A549 (cell line): ENCODE data around the gene MFSD2B. TPM values are rescaled to one million over a fixed set of nuclear protein-coding genes. Genes with fewer than 3 reads are reported as not detected.

ENCODE experiments used
- ATAC-seq, 2 experiments: fragments of 200-7000 bp in 1 of 2; fragments of >200 bp in 1 of 2; cut with Nextera tagmentation in 1 of 2; cut with Tn5 transposase in 1 of 2; 3 replicates each; pipeline versions ENCODE4 v1.8.0 to v1.9.1; 2018 to 2020; ENCODE audit warnings: mild to moderate bottlenecking in 1 of 2, moderate library complexity in 1 of 2
- CTCF ChIA-PET: fragments of 300-600 bp; sonication (Branson Sonifier 250); formaldehyde crosslinking; extraction: SDS; loops from one replicate; lab custom pipeline; 2021; ENCODE audit warnings: antibody characterized with exemption, inconsistent platforms; lab: Yijun Ruan, JAX
- POLR2A ChIA-PET: fragments of 350-600 bp; formaldehyde crosslinking; extraction: SDS; loops from one replicate; lab custom pipeline; 2021; ENCODE audit warnings: antibody characterized with exemption, inconsistent platforms; lab: Yijun Ruan, JAX
- DNase-seq, 2 experiments: peaks; one replicate each; pipeline versions ENCODE4 v3.0.0 to v3.0.0-alpha.2; 2011 to 2016; ENCODE audit warnings: low read depth in 1 of 2, low spot score in 1 of 2
- FAIRE-seq: peaks from 2 replicates; lab custom pipeline; 2011; peaks lifted over from hg19 to GRCh38; lab: Jason Lieb, UNC
- H3K27ac ChIP-seq, 2 experiments: fragments of >200 bp; sonication (Bioruptor Twin); formaldehyde crosslinking; 3 replicates each; pipeline ENCODE4 v1.5.1; 2016 to 2017
- H3K4me1 ChIP-seq: fragments of >200 bp; sonication (Bioruptor Twin); formaldehyde crosslinking; 3 replicates; pipeline ENCODE4 v1.6.1; 2016
- H3K4me2 ChIP-seq: fragments of >200 bp; sonication (Bioruptor Twin); formaldehyde crosslinking; 3 replicates; pipeline ENCODE4 v1.6.1; 2016
- H3K4me3 ChIP-seq: fragments of >200 bp; sonication (Bioruptor Twin); formaldehyde crosslinking; 3 replicates; pipeline ENCODE4 v1.5.1; 2016
- H3K9me3 ChIP-seq: fragments of >200 bp; sonication (Bioruptor Twin); formaldehyde crosslinking; 3 replicates; pipeline ENCODE4 v1.6.1; 2016
- CBX2 ChIP-seq: fragments of 200-600 bp; sonication (generic); IDR thresholded peaks from 2 replicates; pipeline ENCODE4 v1.6.1; 2016; ENCODE audit warnings: low read depth, mild to moderate bottlenecking, borderline replicate concordance
- CBX8 ChIP-seq: fragments of 200-600 bp; sonication (generic); IDR thresholded peaks from 2 replicates; pipeline ENCODE4 v1.6.1; 2016
- CHD2 ChIP-seq: fragments of 150-350 bp; IDR thresholded peaks from 2 replicates; pipeline ENCODE4 v1.6.1; 2014; ENCODE audit warnings: low read length; ENCODE audit not compliant: partially characterized antibody
- EHF ChIP-seq: fragments of 250-450 bp; sonication (Bioruptor Pico); IDR thresholded peaks from 2 replicates; pipeline ENCODE4 v1.5.0; 2020; ENCODE audit warnings: mild to moderate bottlenecking
- FOSB ChIP-seq: fragments of 250-450 bp; sonication (Bioruptor Pico); IDR thresholded peaks from 2 replicates; pipeline ENCODE4 v1.5.0; 2020; ENCODE audit warnings: mild to moderate bottlenecking, moderate library complexity
- FOSL2 ChIP-seq, 2 experiments: fragments of 450-650 bp in 1 of 2; fragments of >200 bp in 1 of 2; sonication (Bioruptor Twin) in 1 of 2; formaldehyde crosslinking; IDR thresholded peaks; 2 replicates each; pipeline versions ENCODE4 v1.5.0 to v1.6.1; 2016 to 2020; ENCODE audit warnings: mild to moderate bottlenecking in 1 of 2, moderate library complexity in 1 of 2
- HEYL ChIP-seq: fragments of 250-450 bp; sonication (Bioruptor Pico); IDR thresholded peaks from 2 replicates; pipeline ENCODE4 v1.8.0; 2021; ENCODE audit warnings: mild to moderate bottlenecking, moderate library complexity
- HOXB13 ChIP-seq: fragments of 250-450 bp; sonication (Bioruptor Pico); IDR thresholded peaks from 2 replicates; pipeline ENCODE4 v1.5.0; 2020; ENCODE audit warnings: low read depth, mild to moderate bottlenecking, moderate library complexity
- JUN ChIP-seq, 2 experiments: fragments of >200 bp; sonication (Bioruptor Twin); formaldehyde crosslinking; IDR thresholded peaks; 2 replicates in 1 of 2; 3 replicates in 1 of 2; pipeline ENCODE4 v1.6.1; 2016 to 2017
- JUNB ChIP-seq: fragments of >200 bp; sonication (Bioruptor Twin); formaldehyde crosslinking; IDR thresholded peaks from 2 replicates; pipeline ENCODE4 v1.6.1; 2016
- KDM5A ChIP-seq: fragments of 200-600 bp; sonication (generic); IDR thresholded peaks from 2 replicates; pipeline ENCODE4 v1.6.1; 2016; ENCODE audit warnings: antibody characterized with exemption, mild to moderate bottlenecking
- MAFK ChIP-seq: fragments of 450-650 bp; IDR thresholded peaks from 2 replicates; pipeline ENCODE4 v1.6.1; 2014; ENCODE audit not compliant: partially characterized antibody
- MYC ChIP-seq: IDR thresholded peaks from 2 replicates; pipeline ENCODE4 v1.6.1; 2012; ENCODE audit warnings: mild to moderate bottlenecking, inconsistent platforms, low read length, improper control_type of control experiment, borderline replicate concordance
- NPAS2 ChIP-seq: fragments of 250-450 bp; sonication (Bioruptor Pico); IDR thresholded peaks from 2 replicates; pipeline ENCODE4 v1.8.0; 2022; ENCODE audit warnings: mild to moderate bottlenecking, moderate library complexity, borderline replicate concordance
- NR3C1 ChIP-seq: fragments of >200 bp; sonication (Bioruptor Twin); formaldehyde crosslinking; IDR thresholded peaks from 3 replicates; pipeline ENCODE4 v1.6.1; 2017
- PHF8 ChIP-seq: fragments of 200-600 bp; sonication (generic); IDR thresholded peaks from 2 replicates; pipeline ENCODE4 v1.6.1; 2016; ENCODE audit warnings: low read depth, mild to moderate bottlenecking, antibody characterized with exemption, moderate library complexity, borderline replicate concordance
- POLR2A ChIP-seq: IDR thresholded peaks from 2 replicates; pipeline ENCODE4 v1.6.1; 2012; ENCODE audit warnings: mild to moderate bottlenecking, low read length
- RAD21 ChIP-seq, 2 experiments: fragments of >200 bp in 1 of 2; sonication (Bioruptor Twin) in 1 of 2; formaldehyde crosslinking in 1 of 2; IDR thresholded peaks in 1 of 2; conservative IDR thresholded peaks in 1 of 2; 2 replicates in 1 of 2; 3 replicates in 1 of 2; pipeline ENCODE4 v1.6.1; 2012 to 2018; ENCODE audit warnings: inconsistent platforms in 1 of 2
- SREBF2 ChIP-seq: fragments of 450-650 bp; IDR thresholded peaks from 2 replicates; pipeline ENCODE4 v1.6.1; 2014; ENCODE audit warnings: mild to moderate bottlenecking, moderate library complexity
- TP53 ChIP-seq: fragments of 250-450 bp; sonication (Bioruptor Pico); IDR thresholded peaks from 2 replicates; pipeline ENCODE4 v1.5.0; 2021; ENCODE audit warnings: mild to moderate bottlenecking, moderate library complexity
- ZC3H11A ChIP-seq: fragments of 450-650 bp; IDR thresholded peaks from 2 replicates; pipeline ENCODE4 v1.6.1; 2014; ENCODE audit warnings: antibody characterized with exemption, mild to moderate bottlenecking
- WGBS: methylation state at CpG from one replicate; pipeline ENCODE4 v1.1.6; 2017; ENCODE audit errors: missing lambda C conversion rate; 5-methylcytosine and 5-hydroxymethylcytosine counted together
- polyA plus RNA-seq, 4 experiments: library from polyadenylated mRNA; depleted of rRNA in 3 of 4; stranded (reverse); fragments of >200 nt; fragmentation: RNase III in 1 of 4; extraction: RNeasy Plus Mini Kit Qiagen cat#74134 plus additional on column Dnase treatment in 1 of 4; gene quantifications; 2 replicates in 3 of 4; 3 replicates in 1 of 4; pipeline ENCODE4 v1.2.3, GENCODE V29; 2011 to 2017
- TF ChIP-seq, protein P1 (sequence below): fragments of 200-600 bp; sonication (generic); IDR thresholded peaks from 2 replicates; pipeline ENCODE4 v1.6.1; 2016; ENCODE audit warnings: antibody characterized with exemption, mild to moderate bottlenecking, moderate library complexity
- TF ChIP-seq, protein P2 (sequence below): IDR thresholded peaks from 2 replicates; pipeline ENCODE4 v1.6.1; 2012; ENCODE audit warnings: low read depth, borderline replicate concordance
- TF ChIP-seq, protein P3 (sequence below): fragments of 150-350 bp; IDR thresholded peaks from 2 replicates; pipeline ENCODE4 v1.6.1; 2014; ENCODE audit warnings: low read depth, mild to moderate bottlenecking, low read length

Gene MFSD2B
- polyA plus RNA-seq, 2 of the 4 experiments (the other 2 are of a cell fraction): 0.09 to 0.17 TPM

DNA sequence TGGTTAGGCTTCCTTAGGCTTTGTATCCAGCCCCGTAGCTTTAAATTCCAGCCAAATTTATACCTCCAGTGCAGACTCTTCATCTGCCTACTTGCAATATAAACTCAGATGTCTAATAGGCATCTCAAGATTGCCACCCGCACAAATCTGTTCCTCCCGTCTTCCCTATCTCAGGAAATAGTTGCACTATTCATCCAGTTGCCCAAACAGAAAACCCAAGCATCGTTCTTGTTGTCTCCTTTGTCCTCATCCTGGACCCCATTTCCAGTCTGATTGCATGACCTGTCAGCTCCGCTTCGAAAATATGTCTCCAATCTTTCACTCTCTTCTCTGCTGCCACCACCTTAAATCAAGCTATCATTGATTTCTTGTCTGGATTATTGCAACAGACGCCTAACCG is 41.9 kb downstream of the MFSD2B start:
- POLR2A ChIA-PET: no interaction called here
- WGBS: 82% methylated on average over 8 of the region's 8 CpGs
- no peak for ATAC-seq
- no peak for TF ChIP-seq PHF8
- no peak for TF ChIP-seq HEYL (CRISPR knock-in tag)
- no peak for TF ChIP-seq SREBF2
- TF ChIP-seq POLR2A: no peak
- TF ChIP-seq MAFK: no peak
- no peak for TF ChIP-seq MYC
- TF ChIP-seq JUNB: no peak
- TF ChIP-seq, protein P1, sequence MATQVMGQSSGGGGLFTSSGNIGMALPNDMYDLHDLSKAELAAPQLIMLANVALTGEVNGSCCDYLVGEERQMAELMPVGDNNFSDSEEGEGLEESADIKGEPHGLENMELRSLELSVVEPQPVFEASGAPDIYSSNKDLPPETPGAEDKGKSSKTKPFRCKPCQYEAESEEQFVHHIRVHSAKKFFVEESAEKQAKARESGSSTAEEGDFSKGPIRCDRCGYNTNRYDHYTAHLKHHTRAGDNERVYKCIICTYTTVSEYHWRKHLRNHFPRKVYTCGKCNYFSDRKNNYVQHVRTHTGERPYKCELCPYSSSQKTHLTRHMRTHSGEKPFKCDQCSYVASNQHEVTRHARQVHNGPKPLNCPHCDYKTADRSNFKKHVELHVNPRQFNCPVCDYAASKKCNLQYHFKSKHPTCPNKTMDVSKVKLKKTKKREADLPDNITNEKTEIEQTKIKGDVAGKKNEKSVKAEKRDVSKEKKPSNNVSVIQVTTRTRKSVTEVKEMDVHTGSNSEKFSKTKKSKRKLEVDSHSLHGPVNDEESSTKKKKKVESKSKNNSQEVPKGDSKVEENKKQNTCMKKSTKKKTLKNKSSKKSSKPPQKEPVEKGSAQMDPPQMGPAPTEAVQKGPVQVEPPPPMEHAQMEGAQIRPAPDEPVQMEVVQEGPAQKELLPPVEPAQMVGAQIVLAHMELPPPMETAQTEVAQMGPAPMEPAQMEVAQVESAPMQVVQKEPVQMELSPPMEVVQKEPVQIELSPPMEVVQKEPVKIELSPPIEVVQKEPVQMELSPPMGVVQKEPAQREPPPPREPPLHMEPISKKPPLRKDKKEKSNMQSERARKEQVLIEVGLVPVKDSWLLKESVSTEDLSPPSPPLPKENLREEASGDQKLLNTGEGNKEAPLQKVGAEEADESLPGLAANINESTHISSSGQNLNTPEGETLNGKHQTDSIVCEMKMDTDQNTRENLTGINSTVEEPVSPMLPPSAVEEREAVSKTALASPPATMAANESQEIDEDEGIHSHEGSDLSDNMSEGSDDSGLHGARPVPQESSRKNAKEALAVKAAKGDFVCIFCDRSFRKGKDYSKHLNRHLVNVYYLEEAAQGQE: no peak
- Histone ChIP-seq H3K4me2 (no peak overlapping the region), H3K9me3 (no peaks in the 10 kb centered on the region), H3K4me1 (peaks cover 14% of the 10 kb centered on the region), H3K27ac (no peak overlapping the region), H3K4me3 (no peak overlapping the region)
- no peak for DNase-seq
- CTCF ChIA-PET: interaction anchor here (1.9 to 5.2 kb wide), 5 partner anchors 8 to 125 kb away, joined by 5 to 30 read pairs (median 16); partner anchors contain the start of genes ATAD2B and TP53I3
- FAIRE-seq: no peak

DNA sequence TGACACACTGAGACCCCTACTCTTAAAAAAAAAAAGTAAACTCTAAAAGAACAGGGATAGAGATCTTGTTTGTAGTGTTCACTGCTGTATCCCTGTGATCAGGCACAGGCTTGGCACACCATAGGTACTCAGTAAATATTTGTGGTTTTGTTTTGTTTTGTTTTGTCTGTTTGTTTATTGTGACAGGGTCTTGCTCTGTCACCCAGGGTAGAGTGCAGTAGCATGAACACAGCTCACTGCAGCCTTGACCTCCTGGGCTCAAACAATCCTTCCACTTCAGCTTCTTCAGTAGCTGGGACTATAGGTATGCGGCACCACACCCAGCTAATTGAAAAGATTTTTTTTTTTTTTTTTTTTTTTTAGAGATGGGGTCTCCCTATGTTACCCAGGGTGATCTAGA is 43.1 kb downstream of the MFSD2B start:
- H3K4me1 ChIP-seq: peaks cover 11% of the 10 kb centered on the region
- FAIRE-seq (no peak), ATAC-seq (no peak), DNase-seq (no peak)
- ChIA-PET CTCF (interaction anchor here (3.1 to 5.2 kb wide), 4 partner anchors 7 to 126 kb away, joined by 15 to 30 read pairs (median 16); partner anchors contain the start of genes ATAD2B and TP53I3), POLR2A (interaction anchor here (0.6 kb wide), 1 partner anchor 668 kb away, joined by 3 read pairs; the partner anchor contains the start of gene KLHL29)
- H3K27ac ChIP-seq: no peak overlapping the region
- TF ChIP-seq HOXB13 (CRISPR knock-in tag) (no peak), POLR2A (no peak)
- H3K4me2 ChIP-seq: no peak overlapping the region
- no peaks in the 10 kb centered on the region for H3K9me3 ChIP-seq
- WGBS: 94% methylated on average over 1 of the region's 1 CpG
- no peak overlapping the region for H3K4me3 ChIP-seq

DNA sequence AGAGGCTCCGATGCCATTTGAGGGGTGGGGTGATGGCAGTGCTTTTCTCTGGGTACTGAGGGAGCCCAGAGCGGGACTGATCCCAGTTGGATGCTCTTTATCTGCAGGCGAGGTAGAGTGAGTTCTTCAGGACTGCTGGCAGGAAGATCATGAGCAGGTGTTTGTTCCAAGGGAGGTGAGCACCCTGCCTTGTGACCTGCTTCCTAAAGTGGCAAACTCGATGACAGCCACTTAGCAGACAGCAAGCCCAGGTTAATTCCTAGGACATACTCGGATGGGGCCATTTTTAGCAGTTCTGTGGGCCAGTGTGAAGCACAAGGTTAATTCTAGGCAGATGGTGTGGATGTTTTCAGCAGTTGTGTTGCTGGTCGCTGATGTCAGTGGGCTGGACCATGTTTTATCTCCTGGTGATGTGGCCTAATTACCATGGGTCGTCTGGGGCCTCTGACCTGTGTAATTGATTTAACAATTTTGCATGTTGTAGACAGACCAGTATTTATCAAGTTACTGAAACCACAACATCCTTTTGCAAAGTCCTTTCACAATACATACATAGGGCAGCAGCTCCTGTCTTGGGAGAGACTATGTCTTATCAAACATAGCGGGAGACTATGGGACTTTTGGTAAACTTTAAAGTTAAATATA is 44.6 kb downstream of the MFSD2B start:
- POLR2A ChIA-PET: interaction anchor here (0.6 to 1.1 kb wide), 2 partner anchors 12 to 29 kb away, joined by 3 to 4 read pairs; no protein-coding TSS in a partner anchor
- CTCF ChIA-PET: interaction anchor here (0.5 to 4.5 kb wide), 4 partner anchors 11 to 285 kb away, joined by 3 to 15 read pairs (median 4); partner anchors contain the start of gene TP53I3
- H3K27ac ChIP-seq: no peak overlapping the region
- no peak overlapping the region for H3K4me3 ChIP-seq
- TF ChIP-seq JUN (IDR thresholded peaks at IDR 0.05): no peak
- no peak for TF ChIP-seq CBX8
- no peak for TF ChIP-seq HOXB13 (CRISPR knock-in tag)
- no peak for TF ChIP-seq FOSB
- TF ChIP-seq CHD2: no peak
- TF ChIP-seq CBX2: no peak
- TF ChIP-seq TP53: no peak
- TF ChIP-seq NPAS2 (CRISPR knock-in tag): no peak
- TF ChIP-seq KDM5A: no peak
- TF ChIP-seq, protein P2, sequence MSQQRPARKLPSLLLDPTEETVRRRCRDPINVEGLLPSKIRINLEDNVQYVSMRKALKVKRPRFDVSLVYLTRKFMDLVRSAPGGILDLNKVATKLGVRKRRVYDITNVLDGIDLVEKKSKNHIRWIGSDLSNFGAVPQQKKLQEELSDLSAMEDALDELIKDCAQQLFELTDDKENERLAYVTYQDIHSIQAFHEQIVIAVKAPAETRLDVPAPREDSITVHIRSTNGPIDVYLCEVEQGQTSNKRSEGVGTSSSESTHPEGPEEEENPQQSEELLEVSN: no peak
- TF ChIP-seq RAD21 (conservative IDR thresholded peaks at IDR 0.05 in 1 of 2, IDR thresholded peaks at IDR 0.05 in 1 of 2): no peak
- TF ChIP-seq FOSL2 (IDR thresholded peaks at IDR 0.05): no peak
- no peak for TF ChIP-seq FOSL2 (CRISPR knock-in tag; IDR thresholded peaks at IDR 0.05)
- TF ChIP-seq NR3C1: no peak
- TF ChIP-seq EHF (CRISPR knock-in tag): no peak
- no peak for TF ChIP-seq ZC3H11A
- no peak for TF ChIP-seq JUNB
- TF ChIP-seq, protein P3, sequence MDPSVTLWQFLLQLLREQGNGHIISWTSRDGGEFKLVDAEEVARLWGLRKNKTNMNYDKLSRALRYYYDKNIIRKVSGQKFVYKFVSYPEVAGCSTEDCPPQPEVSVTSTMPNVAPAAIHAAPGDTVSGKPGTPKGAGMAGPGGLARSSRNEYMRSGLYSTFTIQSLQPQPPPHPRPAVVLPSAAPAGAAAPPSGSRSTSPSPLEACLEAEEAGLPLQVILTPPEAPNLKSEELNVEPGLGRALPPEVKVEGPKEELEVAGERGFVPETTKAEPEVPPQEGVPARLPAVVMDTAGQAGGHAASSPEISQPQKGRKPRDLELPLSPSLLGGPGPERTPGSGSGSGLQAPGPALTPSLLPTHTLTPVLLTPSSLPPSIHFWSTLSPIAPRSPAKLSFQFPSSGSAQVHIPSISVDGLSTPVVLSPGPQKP: no peak
- TF ChIP-seq, all 56 proteins: peak for 0
- DNase-seq: no peak
- no peak overlapping the region for H3K4me2 ChIP-seq
- FAIRE-seq: no peak
- H3K9me3 ChIP-seq: no peaks in the 10 kb centered on the region
- WGBS: 69% methylated on average over 8 of the region's 8 CpGs
- ATAC-seq: no peak
- H3K4me1 ChIP-seq: peaks cover 10% of the 10 kb centered on the region; the same call in 1 of the 3 replicates
